Heart right ventricle (tissue), 16 donors: ENCODE data around the gene ZNF710. TPM values are rescaled to one million over a fixed set of nuclear protein-coding genes. Genes with fewer than 3 reads are reported as not detected.

ENCODE experiments used
- ATAC-seq, 8 donors: fragments of 200-7000 bp; cut with Tn5 transposase; one replicate each; pipeline ENCODE4 v1.9.1; 2020; ENCODE audit warnings: mild to moderate bottlenecking in 8 of 8, moderate library complexity in 8 of 8, moderate number of reproducible peaks in 1 of 8
- DNase-seq, 2 donors: peaks; one replicate each; pipeline ENCODE4 v3.0.0-alpha.2; 2020
- H3K27ac ChIP-seq, 10 donors: fragments of 200-600 bp; sonication (generic) in 2 of 10; one replicate each; pipeline versions ENCODE4 v1.5.0 to v1.8.0; 2020 to 2022; ENCODE audit warnings: mild to moderate bottlenecking in 3 of 10
- H3K27me3 ChIP-seq, 7 donors: fragments of 200-600 bp; one replicate each; pipeline ENCODE4 v1.8.0; 2021 to 2022; ENCODE audit warnings: mild to moderate bottlenecking in 2 of 7
- H3K36me3 ChIP-seq, 9 donors: fragments of 200-600 bp; sonication (generic) in 1 of 9; one replicate each; pipeline versions ENCODE4 v1.5.0 to v1.8.0; 2020 to 2022; ENCODE audit warnings: mild to moderate bottlenecking in 2 of 9
- H3K4me1 ChIP-seq, 9 donors: fragments of 200-600 bp; sonication (generic) in 1 of 9; one replicate each; pipeline versions ENCODE4 v1.5.0 to v1.8.0; 2020 to 2022; ENCODE audit warnings: mild to moderate bottlenecking in 4 of 9
- H3K4me3 ChIP-seq, 10 donors: fragments of 200-600 bp; sonication (generic) in 2 of 10; one replicate each; pipeline versions ENCODE4 v1.5.0 to v1.8.0; 2020 to 2022; ENCODE audit warnings: mild to moderate bottlenecking in 7 of 10, moderate library complexity in 2 of 10
- H3K9me3 ChIP-seq, 11 donors: fragments of 200-600 bp in 10 of 11; sonication (generic) in 2 of 11; one replicate each; pipeline versions ENCODE4 v1.5.0 to v1.8.0; 2013 to 2022; ENCODE audit warnings: mild to moderate bottlenecking in 2 of 11, control low read depth in 1 of 11, moderate library complexity in 1 of 11
- CTCF ChIP-seq, 9 donors: fragments of 200-600 bp; sonication (generic) in 2 of 9; IDR thresholded peaks; one replicate each; pipeline versions ENCODE4 v1.5.0 to v1.8.0; 2021 to 2022; ENCODE audit warnings: antibody characterized with exemption in 9 of 9, mild to moderate bottlenecking in 5 of 9, moderate library complexity in 1 of 9
- WGBS, 2 donors: extraction: QIAGEN DNeasy Blood & Tissue Kit; methylation state at CpG; one replicate each; pipeline ENCODE4 v1.1.7; 2013; ENCODE audit warnings: inconsistent platforms in 1 of 2; 5-methylcytosine and 5-hydroxymethylcytosine counted together
- intact Hi-C, 10 donors: fragments of 100-400 bp; cut with DNase I; formaldehyde crosslinking; loops; one replicate each; pipeline versions ENCODE4 v1.11.1 to v1.14.2; 2022
- polyA plus RNA-seq, 2 donors: library from polyadenylated mRNA; stranded (reverse); fragments of 200-250 nt; gene quantifications; one replicate each; pipeline ENCODE4 v1.2.3, GENCODE V29; 2013
- total RNA-seq, 10 donors: library from RNA; stranded (reverse); fragmentation: NEBNext Ultra II Directional in 3 of 10; extraction: Animal tissue kit (Norgen Biotek cat#: 25700) in 3 of 10; gene quantifications; one replicate each; pipeline versions ENCODE4 v1.2.1 to v1.2.4, GENCODE V29; 2021 to 2023
- donor health status: Arrhythmogenic right ventricular cardiomyopathy.
- donor health status: ischemic (EF 13 %, LVEDD 7.1; RV severe dilation, severe dysfunction).
- donor health status: healthy with polysubstance abuse.
- donor health status: DM: no; HTN: yes; CAD: no.
- donor health status: DM: no; HTN: no; CAD: no.
- donor health status: ischemic (EF 25% LVEDD 6.9; RV normal size, moderate dysfunction).
- donor health status: ischemic (EF 25% LVEDD 5.7; RV mildly dilated, moderate dysfunction).
- donor health status: healthy.
- donor health status: DM: yes; HTN: yes; CAD: no.
- donor health status: Ischemic cardiomyopathy.
- donor health status: ischemic (EF 35%, LVEDD 5.7; RV mildly dilated, moderate dysfunction).
- donor health status: nonischemic (EF 11% LVEDD 7.7; RV severe dilation, severe dysfunction).
- donor health status: DM: yes; HTN: yes; CAD: no.
- donor health status: PGD.
- donor health status: ischemic (EF 29% LVEDD 5.4; RV normal size, mild dysfunction).
- donor health status: nonischemic (EF 23%, LVEDD 6.1; RV moderate dilation, normal function).

ZNF710 gene
- total and polyA plus RNA-seq, 12 donors: 2.8 to 19.8 (median 3.9) TPM

DNA sequence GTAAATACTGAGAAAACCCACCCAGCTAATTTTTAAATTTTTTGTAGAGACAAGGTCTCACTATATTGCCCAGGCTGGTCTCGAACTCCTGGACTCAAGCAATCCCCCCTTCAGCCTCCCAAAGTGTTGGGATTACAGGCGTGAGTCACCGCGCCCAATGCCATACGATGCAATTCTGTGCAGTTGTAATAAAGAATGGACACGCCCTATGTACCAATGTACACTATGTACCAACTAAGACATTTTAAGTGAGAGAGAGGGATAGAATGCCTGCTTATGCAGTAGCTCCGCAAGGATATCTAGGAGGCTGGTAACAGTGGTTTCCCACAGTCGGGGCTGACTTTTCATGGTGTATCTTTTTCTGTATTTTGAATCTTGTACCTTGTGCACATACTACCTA, 14.6 kb downstream of the ZNF710 start:
- TF ChIP-seq CTCF (IDR thresholded peaks at IDR 0.05): no peak
- DNase-seq (no peak), ATAC-seq (no peak)
- H3K27ac ChIP-seq: no peak overlapping the region
- H3K36me3 ChIP-seq: peaks cover 0 to 9% (median 0%) of the 10 kb centered on the region in 9 donors
- no peaks in the 10 kb centered on the region for H3K27me3 ChIP-seq
- WGBS, 2 donors: 94 to 96% methylated on average over 8 of the region's 8 CpGs
- H3K4me1 ChIP-seq: peaks cover 0 to 67% (median 18%) of the 10 kb centered on the region in 9 donors
- intact Hi-C loops: no loop called here
- peaks cover 0 to 23% (median 10%) of the 10 kb centered on the region in 11 donors for H3K9me3 ChIP-seq
- no peak overlapping the region for H3K4me3 ChIP-seq

GRCh38 chr15:90016721-90017120, 15.6 kb downstream of the ZNF710 start:
- 77 to 83% methylated on average over 4 of the region's 4 CpGs for WGBS, 2 donors

DNA sequence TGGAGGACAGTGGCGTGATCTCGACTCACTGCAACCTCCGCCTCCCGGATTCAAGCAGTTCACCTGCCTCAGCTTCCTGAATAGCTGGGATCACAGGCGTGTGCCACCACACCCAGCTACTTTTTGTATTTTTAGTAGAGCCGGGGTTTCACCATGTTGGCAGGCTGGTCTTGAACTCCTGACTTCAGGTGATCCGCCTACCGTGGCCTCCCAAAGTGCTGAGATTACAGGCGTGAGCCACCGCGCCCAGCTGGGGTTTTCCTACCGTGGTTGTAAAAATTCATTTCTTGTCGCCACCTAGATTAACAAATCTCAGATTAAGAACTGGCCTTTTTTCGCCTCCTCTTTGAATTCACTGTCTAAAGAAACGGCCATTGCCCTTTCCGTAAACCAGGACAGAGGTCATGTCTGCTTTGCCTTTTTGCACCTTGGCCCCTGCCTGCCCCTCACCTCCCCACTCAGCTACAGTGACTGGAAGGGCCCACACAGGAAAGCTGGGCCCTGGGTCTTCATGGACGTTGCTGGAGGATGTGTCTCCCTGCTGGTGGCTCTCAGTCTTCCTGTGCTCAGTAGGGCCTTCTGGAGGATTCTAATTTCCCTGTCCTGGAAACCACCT, 17.2 kb downstream of the ZNF710 start:
- ATAC-seq: no peak
- Histone ChIP-seq H3K36me3 (no peaks in the 10 kb centered on the region), H3K27me3 (no peaks in the 10 kb centered on the region), H3K4me3 (no peak overlapping the region), H3K27ac (peak overlapping the region in 5 of 10 donors; percentile 42 to 94 (median 86)), H3K4me1 (peaks cover 0 to 67% (median 22%) of the 10 kb centered on the region in 9 donors), H3K9me3 (no peaks in the 10 kb centered on the region)
- DNase-seq: no peak
- intact Hi-C loops: no loop called here
- no peak for TF ChIP-seq CTCF (IDR thresholded peaks at IDR 0.05)
- 93 to 95% methylated on average over 17 of the region's 17 CpGs for WGBS, 2 donors

More at GRCh38 chr15:90016721-90017120, 15.6 kb downstream of the ZNF710 start:
- Histone ChIP-seq H3K4me3 (no peak overlapping the region), H3K4me1 (peaks cover 0 to 74% (median 22%) of the 10 kb centered on the region in 9 donors), H3K36me3 (peaks cover 0 to 3% (median 0%) of the 10 kb centered on the region in 9 donors), H3K27ac (no peak overlapping the region), H3K9me3 (peaks cover 0 to 13% (median 5%) of the 10 kb centered on the region in 11 donors), H3K27me3 (no peaks in the 10 kb centered on the region)
- no peak for TF ChIP-seq CTCF (IDR thresholded peaks at IDR 0.05)
- ATAC-seq (no peak), DNase-seq (no peak)
- intact Hi-C loops: no loop called here

- H3K27ac ChIP-seq: peak overlapping the region; percentile 44 to 94 (median 74)
- H3K36me3 ChIP-seq: no peaks in the 10 kb centered on the region
- ATAC-seq (peak in 5 of 8 donors; percentile 10 to 27 (median 11)), DNase-seq (no peak)
- no peaks in the 10 kb centered on the region for H3K9me3 ChIP-seq
- H3K4me1 ChIP-seq: peaks cover 0 to 57% (median 20%) of the 10 kb centered on the region in 9 donors
- TF ChIP-seq CTCF (IDR thresholded peaks at IDR 0.05): no peak
- intact Hi-C loops: no loop called here
- whole genome bisulfite sequencing, 2 donors: 61 to 66% methylated on average over 8 of the region's 8 CpGs
- H3K27me3 ChIP-seq: no peaks in the 10 kb centered on the region
- H3K4me3 ChIP-seq: peak overlapping the region in 2 of 10 donors; percentile 5 to 8
Measured at GRCh38 chr15:90019611-90020010, 18.5 kb downstream of the ZNF710 start.
